Left colon (tissue), 2 donors: ENCODE data around the gene KRTCAP2. TPM values are rescaled to one million over a fixed set of nuclear protein-coding genes. Genes with fewer than 3 reads are reported as not detected.
"Not testable (repeated sequence)": the region's sequence is repeated elsewhere in the genome, so short reads cannot be mapped to it uniquely, and the experiment has no call there.

ENCODE experiments used
- ATAC-seq: fragments of 200-7000 bp; cut with Tn5 transposase; one replicate; pipeline ENCODE4 v1.9.1; 2020; ENCODE audit warnings: mild to moderate bottlenecking, moderate library complexity
- DNase-seq, 2 donors: peaks; one replicate each; pipeline ENCODE4 v3.0.0-alpha.2; 2020
- intact Hi-C, 2 donors: fragments of 100-400 bp; cut with DNase I in 1 of 2; cut with micrococcal nuclease in 1 of 2; formaldehyde crosslinking; loops; one replicate each; pipeline versions ENCODE4 v1.11.2 to v1.14.0; 2022; cut with DNase I, micrococcal nuclease
- total RNA-seq, 2 donors: library from RNA; stranded (reverse); fragmentation: NEBNext Ultra II Directional; extraction: Animal tissue kit (Norgen Biotek cat#: 25700); gene quantifications; one replicate each; pipeline ENCODE4 v1.2.1, GENCODE V29; 2021
- donor health status: DM: no; HTN: no; CAD: no.
- donor health status: DM: yes; HTN: yes; CAD: no.

KRTCAP2 gene
- total RNA-seq, 2 donors from 2014 or later: 143 to 164 TPM

GRCh38 chr1:155174324-155175280 is 1.5 kb upstream of the KRTCAP2 start:
- ATAC-seq (no peak), DNase-seq (peak; percentile 35 to 48)
- intact Hi-C loops: loop anchor here in 1 of 2 donors (5.0 kb wide), 1 partner anchor 82 kb away; no protein-coding TSS in a partner anchor

- intact Hi-C loops: loop anchor here in 1 of 2 donors (5.0 kb wide), 1 partner anchor 81 kb away; no protein-coding TSS in a partner anchor
- DNase-seq (peak; percentile 44 to 45), ATAC-seq (no peak)
Observed at GRCh38 chr1:155173478-155174323, 597 bp upstream of the KRTCAP2 start, which contains the start of gene TRIM46. Gene TRIM46 (plus strand): TSS chr1:155173849. CDS start chr1:155173967, 118 bp downstream.

- DNase-seq: no peak
- intact Hi-C loops: loop anchor here in 1 of 2 donors (5.0 kb wide), 1 partner anchor 80 kb away; no protein-coding TSS in a partner anchor
- ATAC-seq: peak; percentile 17
Observed at GRCh38 chr1:155171836-155172731, 1.0 kb downstream of the KRTCAP2 start.

DNA sequence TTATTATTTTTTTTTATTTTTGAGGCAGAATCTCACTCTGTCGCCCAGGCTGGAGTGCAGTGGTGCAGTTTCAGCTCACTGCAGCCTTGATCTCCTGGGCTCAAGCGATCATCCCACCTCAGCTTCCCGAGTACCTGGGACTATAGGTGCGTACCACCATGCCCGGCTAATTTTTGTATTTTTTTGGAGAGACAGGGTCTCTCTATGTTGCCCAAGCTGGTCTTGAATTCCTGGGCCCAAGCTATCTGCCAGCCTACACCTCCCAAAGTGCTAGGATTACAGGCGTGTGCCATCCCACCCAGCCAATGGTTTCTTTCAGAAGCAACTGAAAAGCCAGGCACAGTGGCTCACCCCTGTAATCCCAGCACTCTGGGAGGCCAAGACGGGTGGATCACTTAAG is 2.3 kb downstream of the KRTCAP2 start:
- intact Hi-C loops: loop anchor here in 1 of 2 donors (5.0 kb wide), 1 partner anchor 79 kb away; no protein-coding TSS in a partner anchor
- DNase-seq (no peak), ATAC-seq (no peak)

GRCh38 chr1:155170101-155170785 is 2.9 kb downstream of the KRTCAP2 start:
- DNase-seq (no peak), ATAC-seq (no peak)
- intact Hi-C loops: loop anchor here in 1 of 2 donors (5.0 kb wide), 1 partner anchor 78 kb away; no protein-coding TSS in a partner anchor

DNA sequence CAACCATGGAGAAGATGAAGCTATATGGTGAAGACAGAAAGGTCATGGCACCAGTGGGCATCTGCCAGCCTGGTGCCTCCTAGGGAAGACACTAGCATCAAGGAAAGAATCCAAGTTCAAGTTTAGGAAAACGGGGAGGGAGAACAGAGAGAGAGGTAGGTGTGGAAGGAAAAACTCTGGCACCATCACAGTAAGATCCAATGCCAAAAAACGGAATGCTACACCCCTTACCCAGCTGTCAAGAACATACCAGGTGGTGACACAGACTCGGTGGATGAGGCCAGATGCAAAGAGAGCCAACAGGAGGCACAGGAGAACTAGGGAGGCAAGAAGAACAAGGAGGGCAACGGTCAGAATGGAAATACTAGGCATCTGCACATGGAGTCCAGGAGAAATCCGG is 3.6 kb downstream of the KRTCAP2 start:
- DNase-seq (no peak), ATAC-seq (no peak)
- intact Hi-C loops: loop anchor here in 1 of 2 donors (2.0 kb wide), 1 partner anchor 79 kb away; no protein-coding TSS in a partner anchor

- intact Hi-C loops: loop anchor here in 1 of 2 donors (2.0 kb wide), 1 partner anchor 78 kb away; no protein-coding TSS in a partner anchor
- ATAC-seq (no peak), DNase-seq (no peak)
Observed at GRCh38 chr1:155168456-155169210, 4.5 kb downstream of the KRTCAP2 start.

GRCh38 chr1:155168105-155168445 is 5.0 kb downstream of the KRTCAP2 start:
- intact Hi-C loops: loop anchor here in 1 of 2 donors (2.0 kb wide), 1 partner anchor 77 kb away; no protein-coding TSS in a partner anchor
- not testable (repeated sequence) for ATAC-seq, DNase-seq

GRCh38 chr1:155167166-155168104 is 5.7 kb downstream of the KRTCAP2 start:
- ATAC-seq: peak; percentile 86

DNA sequence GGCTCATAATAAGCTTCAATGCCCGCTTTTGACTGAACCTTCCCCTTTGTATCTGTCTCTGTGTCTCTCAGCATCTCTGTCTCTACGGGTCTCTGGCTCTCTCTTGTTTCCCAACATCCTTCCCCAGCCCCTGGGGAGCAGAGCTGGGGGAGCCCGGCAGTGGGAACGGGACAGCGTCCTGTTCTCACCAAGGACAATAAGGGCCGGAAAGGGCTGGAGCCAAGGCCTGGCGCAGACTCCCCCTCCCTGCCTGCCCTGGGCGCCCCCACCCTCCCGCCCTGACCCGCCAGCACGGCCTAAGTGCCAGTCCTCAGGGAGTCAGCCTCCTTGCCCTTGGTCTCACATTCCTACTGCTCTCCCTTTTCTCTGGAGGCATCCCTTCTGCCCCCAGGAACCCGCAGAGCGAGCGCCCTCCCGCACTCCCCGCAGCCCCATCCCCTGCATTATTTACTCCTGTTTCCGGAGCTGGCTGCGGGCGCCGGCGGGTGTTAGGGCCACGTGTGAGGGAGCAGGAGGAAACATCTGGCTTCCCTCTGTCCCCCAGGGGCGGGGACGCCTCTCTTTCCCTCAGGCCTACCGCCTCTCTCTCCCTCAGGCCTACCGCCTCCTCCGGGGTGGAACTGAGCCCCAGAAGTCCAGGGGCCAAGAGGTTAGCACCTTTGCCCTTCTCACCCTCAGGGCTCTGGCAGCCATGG is 6.5 kb downstream of the KRTCAP2 start:
- DNase-seq (peak; percentile 31 to 40), ATAC-seq (peak; percentile 1)
- intact Hi-C loops: no loop called here

More at GRCh38 chr1:155167166-155168104, 5.7 kb downstream of the KRTCAP2 start:
- intact Hi-C loops: loop anchor here in 1 of 2 donors (2.0 kb wide), 1 partner anchor 77 kb away; no protein-coding TSS in a partner anchor
- peak; percentile 84 to 92 for DNase-seq

GRCh38 chr1:155166051-155166470 is 7.0 kb downstream of the KRTCAP2 start:
- no peak for ATAC-seq

DNA sequence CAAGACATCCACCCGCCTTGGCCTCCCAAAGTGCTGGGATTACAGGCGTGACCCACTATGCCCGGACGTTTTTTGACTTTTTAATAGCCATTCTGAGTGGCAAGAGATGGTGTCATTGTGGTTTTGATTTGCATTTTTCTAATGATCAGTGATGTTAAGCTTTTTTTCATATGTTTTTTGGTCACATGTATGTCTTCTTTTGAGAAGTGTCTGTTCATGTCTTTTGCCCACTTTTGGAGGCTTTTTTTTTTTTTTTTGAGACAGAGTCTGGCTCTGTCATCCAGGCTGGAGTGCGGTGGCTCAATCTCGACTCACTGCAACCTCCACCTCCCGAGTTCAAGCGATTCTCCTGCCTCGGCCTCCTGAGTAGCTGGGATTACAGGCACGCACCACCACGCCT is 8.5 kb downstream of the KRTCAP2 start:
- DNase-seq, intact Hi-C loops, ATAC-seq: not testable (repeated sequence)

More at GRCh38 chr1:155166051-155166470, 7.0 kb downstream of the KRTCAP2 start:
- DNase-seq: no peak
- intact Hi-C loops: no loop called here

DNA sequence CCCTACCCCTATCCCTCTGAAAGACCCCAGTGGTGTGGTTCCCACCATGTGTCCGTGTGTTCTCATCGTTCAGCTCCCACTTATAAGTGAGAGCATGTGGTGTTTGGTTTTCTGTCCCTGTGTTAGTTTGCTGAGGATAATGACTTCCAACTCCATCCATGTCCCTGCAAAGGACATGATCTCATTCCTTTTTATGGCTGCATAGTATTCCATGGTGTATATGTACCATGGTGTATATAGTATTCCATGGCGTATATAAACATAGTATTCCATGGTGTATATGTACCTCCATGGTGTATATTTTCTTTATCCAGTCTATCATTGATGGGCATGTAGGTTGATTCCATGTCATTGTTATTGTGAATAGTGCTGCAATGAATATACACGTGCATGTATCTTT is 9.3 kb downstream of the KRTCAP2 start:
- DNase-seq, intact Hi-C loops, ATAC-seq: not testable (repeated sequence)

GRCh38 chr1:155162631-155163030 is 10.5 kb downstream of the KRTCAP2 start:
- DNase-seq, ATAC-seq, intact Hi-C loops: not testable (repeated sequence)

DNA sequence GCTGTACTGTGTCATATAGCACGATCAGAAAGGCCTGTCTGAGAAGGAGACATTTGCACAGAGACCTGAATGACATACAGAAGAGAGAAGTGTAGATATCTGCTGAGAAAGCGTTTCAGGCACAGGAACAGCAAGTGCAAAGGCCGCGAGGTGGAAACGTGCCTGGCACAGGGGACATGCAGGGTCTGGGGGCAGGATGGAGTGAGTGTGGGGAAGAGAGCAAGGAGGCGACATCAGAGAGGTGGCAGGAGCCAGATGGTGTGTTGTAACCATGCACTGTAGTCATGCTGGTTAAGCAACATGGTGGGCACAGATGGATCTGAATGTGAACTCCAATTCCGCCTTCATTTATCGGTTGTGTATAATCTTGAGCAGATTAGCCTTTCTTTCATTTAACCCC is 13.0 kb downstream of the KRTCAP2 start:
- no peak for ATAC-seq
- intact Hi-C loops: no loop called here
- no peak for DNase-seq
